Naive thymus-derived CD4-positive, alpha-beta T cell (primary cell): ENCODE results near the gene BABAM1. TPM values are rescaled to one million over a fixed set of nuclear protein-coding genes. Genes with fewer than 3 reads are reported as not detected.
A peak's percentile ranks its signal among the peaks of the same experiment; 100 is the strongest.

Experiments used
- ATAC-seq: fragments of 150-1000 bp; cut with Tn5 transposase; 2 replicates; pipeline ENCODE4 v1.10.0; 2021; ENCODE audit warnings: mild to moderate bottlenecking, moderate library complexity
- CTCF ChIA-PET: fragments of 350-600 bp; sonication (Branson Sonifier 250); formaldehyde crosslinking; loops from one replicate; lab custom pipeline; 2021; ENCODE audit warnings: antibody characterized with exemption; lab: Charles Lee
- POLR2A ChIA-PET: fragments of 350-600 bp; sonication (Branson Sonifier 250); formaldehyde crosslinking; loops from one replicate; lab custom pipeline; 2021; ENCODE audit warnings: antibody characterized with exemption, inconsistent platforms; lab: Charles Lee
- DNase-seq, 9 donors: peaks; one replicate each; pipeline versions ENCODE4 v3.0.0 to v3.0.0-alpha.2; 2020 to 2022; ENCODE audit warnings: mixed read lengths in 1 of 9
- H3K27ac ChIP-seq: one replicate; pipeline ENCODE4 v1.7.0; 2013; ENCODE audit warnings: mild to moderate bottlenecking, low read depth, low read length, moderate library complexity
- H3K27me3 ChIP-seq, 2 donors: one replicate each; pipeline ENCODE4 v1.7.0; 2013; ENCODE audit warnings: low read length in 2 of 2, mild to moderate bottlenecking in 2 of 2, moderate library complexity in 2 of 2; ENCODE audit not compliant: control insufficient read depth in 2 of 2, insufficient read depth in 2 of 2
- H3K36me3 ChIP-seq, 3 experiments: 1 replicate in 2 of 3; 2 replicates in 1 of 3; pipeline ENCODE4 v1.7.0; 2013; ENCODE audit warnings: low read length in 3 of 3, mild to moderate bottlenecking in 3 of 3, moderate library complexity in 1 of 3; ENCODE audit not compliant: insufficient read depth in 3 of 3, control insufficient read depth in 2 of 3
- H3K4me1 ChIP-seq, 2 donors: one replicate each; pipeline ENCODE4 v1.7.0; 2013; ENCODE audit warnings: low read length in 2 of 2, mild to moderate bottlenecking in 2 of 2, moderate library complexity in 1 of 2; ENCODE audit not compliant: control insufficient read depth in 2 of 2, insufficient read depth in 2 of 2
- H3K4me3 ChIP-seq: 2 replicates; pipeline ENCODE4 v1.7.0; 2013; ENCODE audit warnings: mild to moderate bottlenecking, low read length
- H3K9me3 ChIP-seq, 3 experiments: 1 replicate in 2 of 3; 2 replicates in 1 of 3; pipeline ENCODE4 v1.7.0; 2013; ENCODE audit warnings: low read length in 3 of 3; ENCODE audit not compliant: control insufficient read depth in 2 of 3
- H3K27ac Mint-ChIP-seq, 9 donors: one replicate each; pipeline ENCODE4 v1.8.0; 2020 to 2022; ENCODE audit warnings: mixed read lengths in 9 of 9, mild to moderate bottlenecking in 8 of 9, moderate library complexity in 5 of 9, inconsistent platforms in 2 of 9
- H3K27me3 Mint-ChIP-seq, 5 donors: one replicate each; pipeline ENCODE4 v1.8.0; 2021 to 2022; ENCODE audit warnings: mixed read lengths in 5 of 5, mild to moderate bottlenecking in 1 of 5
- H3K36me3 Mint-ChIP-seq, 5 donors: one replicate each; pipeline ENCODE4 v1.8.0; 2020 to 2022; ENCODE audit warnings: mixed read lengths in 5 of 5, mild to moderate bottlenecking in 3 of 5, inconsistent platforms in 1 of 5
- H3K4me1 Mint-ChIP-seq, 7 donors: one replicate each; pipeline ENCODE4 v1.8.0; 2020 to 2022; ENCODE audit warnings: mixed read lengths in 7 of 7, mild to moderate bottlenecking in 3 of 7, inconsistent platforms in 1 of 7
- H3K4me3 Mint-ChIP-seq, 10 donors: one replicate each; pipeline ENCODE4 v1.8.0; 2020 to 2022; ENCODE audit warnings: mild to moderate bottlenecking in 10 of 10, mixed read lengths in 10 of 10, moderate library complexity in 6 of 10, inconsistent platforms in 2 of 10
- H3K9me3 Mint-ChIP-seq, 11 donors: one replicate each; pipeline ENCODE4 v1.8.0; 2020 to 2022; ENCODE audit warnings: mixed read lengths in 11 of 11, mild to moderate bottlenecking in 4 of 11, inconsistent platforms in 1 of 11, moderate library complexity in 1 of 11
- intact Hi-C, 2 donors: fragments of 100-400 bp; cut with micrococcal nuclease; formaldehyde crosslinking; loops; one replicate each; pipeline ENCODE4 v1.15.1; 2023
- polyA plus RNA-seq, 2 donors: library from polyadenylated mRNA; unstranded; fragments of 300-500 nt; fragmentation: Illumina TruSeq; gene quantifications; one replicate each; pipeline ENCODE4 v1.2.3, GENCODE V29; 2021
- total RNA-seq, 6 experiments: library from RNA in 5 of 6; stranded (reverse) in 5 of 6; gene quantifications; 1 replicate in 5 of 6; 2 replicates in 1 of 6; pipeline ENCODE4 v1.2.3 and lab custom pipeline; 2021 to 2026

Gene BABAM1
- total and polyA plus RNA-seq, 7 experiments from 2014 or later, result 72.4 to 111 (median 95.6) TPM

- no peaks in the 10 kb centered on the region for H3K36me3 ChIP-seq
- no peak overlapping the region for H3K27ac Mint-ChIP-seq
- no peak for ATAC-seq
- no peak overlapping the region for H3K4me3 Mint-ChIP-seq
- no peak overlapping the region for H3K4me3 ChIP-seq
- no peak overlapping the region for H3K27ac ChIP-seq
- no peaks in the 10 kb centered on the region for H3K4me1 ChIP-seq
- ChIA-PET POLR2A (interaction anchor here (0.6 to 3.5 kb wide), 6 partner anchors 8 to 112 kb away, joined by 3 to 11 read pairs (median 5); partner anchors contain the start of genes ANKLE1 and BABAM1), CTCF (interaction anchor here (0.8 to 6.0 kb wide), 9 partner anchors 9 to 193 kb away, joined by 3 to 36 read pairs (median 3); partner anchors contain the start of gene ANKLE1)
- no peaks in the 10 kb centered on the region for H3K9me3 Mint-ChIP-seq
- intact Hi-C loops, result no loop called here
- no peak for DNase-seq
- H3K27me3 Mint-ChIP-seq, result no peaks in the 10 kb centered on the region
- no peaks in the 10 kb centered on the region for H3K36me3 Mint-ChIP-seq
- H3K27me3 ChIP-seq, result no peaks in the 10 kb centered on the region
- H3K4me1 Mint-ChIP-seq, result peaks cover 4 to 8% (median 6%) of the 10 kb centered on the region in 7 donors
- no peaks in the 10 kb centered on the region for H3K9me3 ChIP-seq
Observed at GRCh38 chr19:17259118-17259780, 8.0 kb upstream of the BABAM1 start.

GRCh38 chr19:17259934-17260333 lies 7.3 kb upstream of the BABAM1 start:
- H3K27ac ChIP-seq, result no peak overlapping the region
- Mint-ChIP-seq H3K27me3 (no peaks in the 10 kb centered on the region), H3K4me3 (no peak overlapping the region), H3K4me1 (peaks cover 5 to 14% (median 13%) of the 10 kb centered on the region in 7 donors), H3K27ac (no peak overlapping the region), H3K36me3 (no peaks in the 10 kb centered on the region), H3K9me3 (no peaks in the 10 kb centered on the region)
- no peak for ATAC-seq
- no peak for DNase-seq
- ChIA-PET CTCF (interaction anchor here (0.6 to 6.0 kb wide), 10 partner anchors 23 to 893 kb away, joined by 3 to 36 read pairs (median 3); partner anchors contain the start of gene ANKLE1), POLR2A (interaction anchor here (0.6 to 3.5 kb wide), 5 partner anchors 12 to 111 kb away, joined by 3 to 11 read pairs (median 3); partner anchors contain the start of gene ANKLE1)
- no peaks in the 10 kb centered on the region for H3K9me3 ChIP-seq
- H3K36me3 ChIP-seq, result no peaks in the 10 kb centered on the region
- H3K4me3 ChIP-seq, result no peak overlapping the region
- H3K4me1 ChIP-seq, result peaks cover 0 to 6% of the 10 kb centered on the region in 2 donors
- H3K27me3 ChIP-seq, result no peaks in the 10 kb centered on the region
- intact Hi-C loops, result loop anchor here (1.0 to 2.0 kb wide), 3 partner anchors 13 to 131 kb away; no protein-coding TSS in a partner anchor

GRCh38 chr19:17260842-17261325 lies 6.4 kb upstream of the BABAM1 start:
- no peak overlapping the region for H3K4me3 Mint-ChIP-seq
- peak overlapping the region in 3 of 9 donors; percentile 2 to 82 (median 24) for H3K27ac Mint-ChIP-seq

DNA sequence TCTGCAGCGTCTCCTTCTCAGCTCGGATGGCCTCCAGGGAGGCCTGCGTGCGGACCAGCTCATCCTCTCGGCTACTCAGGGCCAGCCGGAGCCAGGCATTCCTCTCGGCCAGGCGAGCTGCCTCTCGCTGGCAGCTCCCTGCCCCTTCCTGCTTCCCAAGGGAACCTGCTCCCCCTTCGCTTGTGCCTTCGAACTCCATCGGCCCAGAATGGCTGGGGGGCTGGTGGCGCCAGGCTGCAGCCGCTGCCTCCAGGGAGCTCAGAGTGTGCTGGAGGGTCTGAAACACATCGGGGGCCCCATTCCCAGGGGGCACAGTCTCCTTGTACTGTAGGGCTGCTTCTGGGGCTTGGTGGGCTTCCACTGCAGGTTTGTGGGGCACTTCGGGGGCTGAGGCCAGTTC lies 4.7 kb upstream of the BABAM1 start:
- H3K4me3 ChIP-seq, result no peak overlapping the region
- H3K27me3 Mint-ChIP-seq, result peaks cover 0 to 2% (median 0%) of the 10 kb centered on the region in 5 donors
- no peak for DNase-seq
- no peaks in the 10 kb centered on the region for H3K27me3 ChIP-seq
- ChIA-PET CTCF (interaction anchor here (0.7 to 6.0 kb wide), 4 partner anchors 20 to 962 kb away, joined by 3 to 36 read pairs (median 6); partner anchors contain the start of gene ANKLE1), POLR2A (no interaction called here)
- no peaks in the 10 kb centered on the region for H3K9me3 ChIP-seq
- H3K27ac Mint-ChIP-seq, result peak overlapping the region in 1 of 9 donors; percentile 48
- peaks cover 0 to 4% (median 0%) of the 10 kb centered on the region in 11 donors for H3K9me3 Mint-ChIP-seq
- H3K36me3 Mint-ChIP-seq, result no peaks in the 10 kb centered on the region
- intact Hi-C loops, result no loop called here
- no peak overlapping the region for H3K27ac ChIP-seq
- no peak for ATAC-seq
- peaks cover 6 to 25% (median 19%) of the 10 kb centered on the region in 7 donors for H3K4me1 Mint-ChIP-seq
- no peak overlapping the region for H3K4me3 Mint-ChIP-seq
- H3K4me1 ChIP-seq, result peaks cover 0 to 10% of the 10 kb centered on the region in 2 donors
- H3K36me3 ChIP-seq, result no peaks in the 10 kb centered on the region

More at GRCh38 chr19:17260842-17261325, 6.4 kb upstream of the BABAM1 start:
- ChIA-PET POLR2A (interaction anchor here (3.5 kb wide), 1 partner anchor 21 kb away, joined by 11 read pairs; the partner anchor contains the start of gene ANKLE1), CTCF (interaction anchor here (0.6 to 6.0 kb wide), 9 partner anchors 22 to 894 kb away, joined by 3 to 36 read pairs (median 3); partner anchors contain the start of gene ANKLE1)
- Histone ChIP-seq H3K4me3 (no peak overlapping the region), H3K9me3 (no peaks in the 10 kb centered on the region), H3K27me3 (no peaks in the 10 kb centered on the region), H3K27ac (no peak overlapping the region), H3K36me3 (no peaks in the 10 kb centered on the region), H3K4me1 (peaks cover 0 to 10% of the 10 kb centered on the region in 2 donors)
- DNase-seq (peak; percentile 76 to 90 (median 86)), ATAC-seq (peak; percentile 100)
- intact Hi-C loops, result loop anchor here (1.0 to 2.0 kb wide), 6 partner anchors 14 to 194 kb away; no protein-coding TSS in a partner anchor
- H3K36me3 Mint-ChIP-seq, result no peaks in the 10 kb centered on the region
- H3K4me1 Mint-ChIP-seq, result peaks cover 5 to 14% (median 13%) of the 10 kb centered on the region in 7 donors
- H3K9me3 Mint-ChIP-seq, result no peaks in the 10 kb centered on the region
- no peaks in the 10 kb centered on the region for H3K27me3 Mint-ChIP-seq

DNA sequence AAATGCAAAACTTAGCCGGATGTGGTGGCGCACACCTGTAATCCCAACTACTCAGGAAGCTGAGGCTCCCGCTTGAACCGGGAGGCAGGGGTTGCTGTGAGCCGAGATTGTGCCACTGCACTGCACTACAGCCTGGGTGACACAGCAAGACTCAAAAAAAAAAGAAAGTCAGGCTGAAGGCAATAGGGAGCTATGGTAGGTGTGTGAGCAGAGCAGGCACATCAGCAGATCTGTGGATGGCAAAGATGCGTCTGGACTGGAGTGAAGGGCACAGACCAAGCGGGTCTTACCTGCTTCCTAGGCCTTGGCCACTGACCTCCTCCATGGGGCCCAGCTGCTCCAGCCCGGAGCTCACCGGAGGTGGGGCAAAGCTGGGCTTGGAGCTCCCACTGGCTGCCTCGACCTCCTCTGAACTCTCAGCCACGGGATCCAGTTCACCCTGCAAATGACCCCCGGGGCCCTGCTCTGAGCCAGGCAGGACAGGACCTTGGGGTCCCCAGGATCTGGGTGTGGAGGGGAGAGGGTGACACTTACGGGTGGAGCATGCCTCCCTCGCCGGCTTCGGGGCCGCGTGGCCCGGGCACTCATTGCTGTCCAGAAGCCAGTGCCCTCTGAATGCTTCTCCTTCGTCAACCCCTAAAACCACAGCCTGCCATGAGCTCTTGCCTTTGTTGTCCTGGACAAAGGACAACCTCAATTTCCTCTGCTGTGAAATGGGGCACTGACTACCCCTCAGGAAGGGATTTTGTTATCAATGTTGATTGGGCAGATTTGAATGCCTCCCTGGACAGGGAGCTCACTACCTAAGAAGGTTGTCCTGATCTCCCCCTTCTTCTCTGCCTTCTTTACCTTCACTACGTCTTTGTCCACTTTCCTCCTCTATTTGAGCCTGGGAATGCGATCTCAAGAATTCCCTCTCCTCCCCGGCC lies 3.3 kb upstream of the BABAM1 start:
- H3K4me1 Mint-ChIP-seq, result peaks cover 13 to 32% (median 26%) of the 10 kb centered on the region in 7 donors
- intact Hi-C loops, result no loop called here
- CTCF ChIA-PET, result interaction anchor here (1.1 to 1.3 kb wide), 2 partner anchors 29 to 192 kb away, joined by 4 read pairs; no protein-coding TSS in a partner anchor
- Histone ChIP-seq H3K4me3 (no peak overlapping the region), H3K27ac (no peak overlapping the region), H3K27me3 (no peaks in the 10 kb centered on the region), H3K36me3 (peaks cover 0 to 3% (median 0%) of the 10 kb centered on the region in 3 experiments), H3K9me3 (no peaks in the 10 kb centered on the region), H3K4me1 (peaks cover 6 to 18% of the 10 kb centered on the region in 2 donors)
- peaks cover 0 to 2% (median 0%) of the 10 kb centered on the region in 5 donors for H3K27me3 Mint-ChIP-seq
- H3K36me3 Mint-ChIP-seq, result no peaks in the 10 kb centered on the region
- ATAC-seq (no peak), DNase-seq (no peak)
- peaks cover 0 to 4% (median 0%) of the 10 kb centered on the region in 11 donors for H3K9me3 Mint-ChIP-seq
- H3K27ac Mint-ChIP-seq, result peak overlapping the region in 7 of 9 donors; percentile 0 to 82 (median 47)
- POLR2A ChIA-PET, result interaction anchor here (0.6 to 1.8 kb wide), 7 partner anchors 8 to 480 kb away, joined by 3 to 6 read pairs (median 4); partner anchors contain the start of gene USE1
- peak overlapping the region in 2 of 10 donors; percentile 38 to 52 for H3K4me3 Mint-ChIP-seq
